ENCODE measurements around the gene SLC6A12.

DNA sequence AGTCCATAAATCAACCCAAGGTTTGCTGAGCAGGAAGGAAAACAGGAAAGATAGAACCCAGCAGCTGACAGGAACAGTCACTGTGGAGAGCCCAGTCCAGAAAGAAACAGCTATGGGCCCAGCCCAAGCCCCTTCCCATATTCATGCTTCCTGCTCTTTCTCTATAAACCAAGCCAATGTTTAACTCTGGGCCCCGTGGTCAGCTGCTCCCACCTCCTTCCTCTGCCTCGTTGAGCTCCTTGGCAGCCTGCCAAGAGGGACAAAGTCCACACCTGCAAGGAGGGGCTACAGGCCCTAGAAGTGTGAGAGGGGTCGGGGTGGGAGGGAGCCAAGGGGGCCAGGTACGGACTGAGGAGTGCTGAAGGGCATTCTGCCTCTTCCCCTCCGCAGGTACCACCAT is 38.7 kb upstream of the SLC6A12 start:
- TF ChIP-seq, protein P1, sequence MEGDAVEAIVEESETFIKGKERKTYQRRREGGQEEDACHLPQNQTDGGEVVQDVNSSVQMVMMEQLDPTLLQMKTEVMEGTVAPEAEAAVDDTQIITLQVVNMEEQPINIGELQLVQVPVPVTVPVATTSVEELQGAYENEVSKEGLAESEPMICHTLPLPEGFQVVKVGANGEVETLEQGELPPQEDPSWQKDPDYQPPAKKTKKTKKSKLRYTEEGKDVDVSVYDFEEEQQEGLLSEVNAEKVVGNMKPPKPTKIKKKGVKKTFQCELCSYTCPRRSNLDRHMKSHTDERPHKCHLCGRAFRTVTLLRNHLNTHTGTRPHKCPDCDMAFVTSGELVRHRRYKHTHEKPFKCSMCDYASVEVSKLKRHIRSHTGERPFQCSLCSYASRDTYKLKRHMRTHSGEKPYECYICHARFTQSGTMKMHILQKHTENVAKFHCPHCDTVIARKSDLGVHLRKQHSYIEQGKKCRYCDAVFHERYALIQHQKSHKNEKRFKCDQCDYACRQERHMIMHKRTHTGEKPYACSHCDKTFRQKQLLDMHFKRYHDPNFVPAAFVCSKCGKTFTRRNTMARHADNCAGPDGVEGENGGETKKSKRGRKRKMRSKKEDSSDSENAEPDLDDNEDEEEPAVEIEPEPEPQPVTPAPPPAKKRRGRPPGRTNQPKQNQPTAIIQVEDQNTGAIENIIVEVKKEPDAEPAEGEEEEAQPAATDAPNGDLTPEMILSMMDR (IDR thresholded peaks at IDR 0.05 in 8 of 11, conservative IDR thresholded peaks at IDR 0.05 in 3 of 11), result no peak
- TF ChIP-seq POLR2A (IDR thresholded peaks at IDR 0.05), result no peak

Data from spleen (tissue), 7 donors.